Kidney capillary endothelial cell (primary cell): Measurements from ENCODE around the gene NT5C2.
A peak's percentile ranks its signal among the peaks of the same experiment; 100 is the strongest.

Experiments used
- DNase-seq: peaks from one replicate; pipeline ENCODE4 v3.0.0-alpha.2; 2018; ENCODE audit warnings: low spot score

The NT5C2 gene

DNA sequence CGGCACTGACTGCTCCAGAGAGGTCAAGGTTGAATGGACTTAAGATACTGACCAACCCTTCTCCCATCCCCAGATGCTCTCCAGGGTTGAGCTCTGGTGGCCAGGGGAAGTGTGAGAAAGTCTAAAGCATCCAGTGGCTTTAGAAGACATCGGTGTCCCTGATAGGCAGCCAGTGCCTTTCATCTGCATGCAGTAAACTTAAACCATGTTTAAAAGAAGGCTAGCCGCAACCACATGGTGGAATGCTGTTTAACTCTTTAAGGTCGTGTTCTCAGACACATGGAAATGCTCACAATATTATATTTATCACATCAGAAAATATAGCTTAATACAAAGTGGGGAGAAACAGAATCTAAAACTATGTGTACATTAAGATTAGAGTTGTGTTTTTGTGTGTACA is 138.0 kb downstream of the NT5C2 start:
- DNase-seq, result no peak

DNA sequence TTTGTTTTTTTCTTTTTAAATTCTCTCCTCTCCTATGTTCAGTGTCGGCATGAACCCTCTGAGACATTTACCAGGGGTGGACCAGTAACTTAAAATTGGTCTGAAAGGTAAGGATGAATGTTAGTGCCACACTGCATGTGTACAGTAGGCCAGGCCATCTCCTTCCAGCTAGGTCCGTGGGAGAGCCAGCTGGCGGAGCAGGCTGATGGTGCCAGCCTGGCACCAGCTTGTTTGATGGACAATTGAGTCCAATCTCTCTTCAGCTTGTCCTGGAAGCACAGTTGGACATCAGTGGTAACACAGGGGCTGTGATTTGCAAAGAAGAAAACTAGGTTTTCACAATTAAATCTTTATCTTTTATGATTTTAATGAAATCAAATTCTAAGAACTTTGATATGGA is 138.5 kb downstream of the NT5C2 start:
- DNase-seq, result no peak

DNA sequence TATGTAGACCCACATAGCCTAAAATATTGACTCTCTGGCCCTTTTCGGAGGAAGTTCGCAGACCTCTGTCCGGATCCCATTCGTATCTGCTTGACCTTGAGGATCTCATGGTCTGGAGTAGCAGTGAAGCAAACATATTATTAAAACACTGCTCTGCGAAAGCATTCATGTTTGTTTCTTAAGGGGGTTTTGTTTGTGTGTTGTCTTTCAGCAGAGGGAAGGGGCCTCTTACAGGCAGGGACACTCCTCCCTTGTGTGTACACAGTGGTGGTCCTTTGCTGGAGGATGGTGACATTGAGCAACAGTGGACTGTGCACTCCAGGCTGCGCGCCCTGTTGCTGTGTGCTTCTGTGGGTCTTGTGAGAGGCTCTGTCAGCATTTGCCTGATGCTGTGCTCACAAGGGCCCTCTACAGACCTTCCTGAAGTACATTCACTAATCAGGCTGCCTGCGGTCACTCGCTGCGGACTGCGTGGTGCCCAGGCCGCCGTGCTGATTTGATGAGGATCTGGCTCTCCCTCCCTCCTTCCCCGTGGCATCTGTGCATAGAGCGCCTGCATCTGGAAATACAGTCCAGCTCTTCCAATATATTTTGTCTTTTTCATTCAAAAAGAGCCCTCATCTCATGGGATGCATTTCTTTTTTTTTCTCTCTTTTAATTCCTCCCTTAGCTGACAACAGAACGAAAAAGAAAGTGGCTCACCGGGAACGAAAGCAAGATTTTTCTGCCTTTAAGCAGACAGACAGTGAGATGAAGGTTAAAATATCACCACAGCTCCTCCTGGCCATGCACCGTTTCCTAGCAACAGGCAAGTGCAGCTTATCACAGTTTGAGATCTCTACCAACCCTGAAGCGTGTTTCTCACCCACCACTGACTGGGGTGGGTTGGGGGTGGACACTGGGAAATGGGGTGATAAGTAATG is 139.2 kb downstream of the NT5C2 start:
- peak; percentile 24 for DNase-seq

DNA sequence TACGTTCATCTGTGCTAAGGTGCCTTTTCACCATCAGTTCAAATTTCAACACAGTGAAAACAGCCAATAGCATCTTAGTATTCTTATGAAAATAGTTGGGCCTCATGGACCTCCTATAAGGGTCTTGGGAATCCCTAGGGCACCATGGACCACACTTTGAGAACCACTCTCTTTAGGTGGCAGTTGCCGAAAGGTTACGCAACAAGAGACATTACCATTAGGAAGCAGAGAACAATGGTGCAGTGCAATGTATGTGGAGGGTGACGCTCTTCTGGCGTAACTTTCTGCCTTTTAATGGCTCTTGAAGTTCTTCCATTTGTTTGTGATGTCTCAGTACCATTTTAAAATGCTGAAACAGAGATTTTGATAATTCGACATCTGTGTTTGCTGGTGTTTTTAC is 143.8 kb downstream of the NT5C2 start:
- no peak for DNase-seq

DNA sequence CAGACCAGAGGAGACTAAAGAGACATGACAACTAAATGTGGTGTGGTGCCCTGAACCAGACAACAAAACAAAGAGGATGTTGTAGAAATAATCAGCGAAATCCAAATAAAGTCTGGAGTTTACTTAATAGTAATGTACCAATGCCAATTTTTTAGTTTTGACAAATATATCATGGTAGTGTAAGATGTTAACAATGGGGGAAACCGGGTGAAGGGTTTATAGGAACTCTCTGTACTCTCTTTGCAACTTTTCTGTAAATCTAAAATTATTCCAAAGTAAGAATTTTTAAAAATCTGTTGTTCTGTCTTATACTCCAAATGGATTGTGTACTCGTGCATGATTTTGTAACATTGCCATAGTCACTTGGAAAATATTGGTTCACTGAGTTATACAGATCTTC is 145.7 kb downstream of the NT5C2 start:
- DNase-seq, result no peak

DNA sequence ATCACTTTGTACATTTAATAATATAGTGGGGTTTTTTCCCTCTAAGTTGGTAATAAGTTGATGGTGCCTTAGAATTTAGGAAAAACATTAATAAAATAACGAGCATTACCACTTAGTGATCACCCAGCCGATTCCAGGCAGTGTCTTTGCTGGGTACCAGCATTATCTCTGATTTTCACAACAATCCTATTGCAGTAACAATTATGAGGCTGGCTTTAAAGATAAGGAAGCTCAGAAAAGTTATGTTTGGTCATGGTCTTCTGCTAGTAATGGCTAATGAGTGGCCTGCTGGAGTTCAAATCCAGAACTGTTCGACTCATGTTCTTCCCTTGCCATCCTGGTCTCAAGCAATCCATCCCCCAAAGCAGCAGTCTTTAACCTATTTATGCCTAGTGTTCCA is 147.1 kb downstream of the NT5C2 start:
- DNase-seq, result no peak

DNA sequence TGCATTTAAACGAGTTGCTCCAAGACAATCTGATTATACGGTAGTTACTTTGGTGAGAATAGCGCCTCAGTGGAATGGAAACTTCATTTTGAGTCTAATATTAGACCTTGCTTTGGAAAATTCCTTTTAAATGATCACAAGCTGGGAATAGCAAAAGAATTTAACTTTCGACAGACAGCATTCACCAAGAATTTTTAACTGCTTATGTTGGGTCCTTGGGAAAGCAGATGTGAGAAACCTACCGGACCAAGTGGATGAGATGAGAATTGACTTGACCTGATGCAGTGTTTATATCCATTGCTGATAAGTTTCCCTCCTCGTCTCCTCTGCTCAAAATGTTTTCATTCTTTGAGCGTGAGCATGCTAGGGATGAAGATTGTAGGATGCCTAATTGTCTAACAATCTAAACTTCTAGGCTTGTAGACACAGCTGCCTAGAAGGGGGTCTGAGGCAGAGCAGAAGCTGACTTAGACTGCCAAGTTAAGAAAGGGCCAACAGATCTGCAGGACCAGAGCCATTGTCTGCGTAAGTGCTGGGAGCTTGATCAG is 148.1 kb downstream of the NT5C2 start:
- DNase-seq, result no peak

DNA sequence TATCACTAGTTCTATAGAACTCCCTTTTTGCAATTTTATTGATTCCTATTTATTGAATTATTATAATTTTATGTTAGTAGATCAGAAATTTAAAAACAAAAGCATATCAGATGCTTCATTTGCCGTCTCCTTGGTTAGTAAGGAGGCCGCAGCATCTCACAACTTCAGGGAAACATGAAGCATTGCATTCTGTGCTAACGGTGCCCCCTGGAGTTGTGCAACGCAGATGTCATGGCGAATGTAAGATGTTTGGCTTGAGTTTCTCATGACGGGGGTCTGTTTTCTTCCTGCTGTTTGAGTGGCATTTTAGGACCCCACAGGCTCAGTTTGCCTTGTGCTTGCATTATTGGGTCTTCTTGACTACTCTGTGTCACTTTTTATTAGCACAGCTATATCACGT is 150.2 kb downstream of the NT5C2 start:
- no peak for DNase-seq

DNA sequence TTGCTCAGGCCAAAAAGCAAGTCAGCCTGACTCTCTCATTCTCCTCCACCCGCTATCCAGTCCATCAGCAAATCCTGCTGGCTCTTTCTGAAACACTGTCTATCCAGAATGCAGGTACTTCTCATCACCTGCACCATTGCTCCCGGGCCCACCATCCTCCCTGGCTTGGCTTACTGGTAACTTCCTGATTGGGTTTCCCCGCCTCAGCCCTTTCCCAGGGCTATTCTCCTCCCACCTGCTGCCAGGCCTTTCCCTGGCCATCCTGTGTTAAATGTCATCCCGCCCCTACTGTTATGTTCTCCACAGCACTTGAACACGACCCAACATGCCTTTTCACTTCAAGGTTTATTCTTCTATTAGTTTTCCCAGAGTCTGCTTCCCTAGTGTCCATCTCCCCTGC is 150.9 kb downstream of the NT5C2 start:
- DNase-seq, result no peak

DNA sequence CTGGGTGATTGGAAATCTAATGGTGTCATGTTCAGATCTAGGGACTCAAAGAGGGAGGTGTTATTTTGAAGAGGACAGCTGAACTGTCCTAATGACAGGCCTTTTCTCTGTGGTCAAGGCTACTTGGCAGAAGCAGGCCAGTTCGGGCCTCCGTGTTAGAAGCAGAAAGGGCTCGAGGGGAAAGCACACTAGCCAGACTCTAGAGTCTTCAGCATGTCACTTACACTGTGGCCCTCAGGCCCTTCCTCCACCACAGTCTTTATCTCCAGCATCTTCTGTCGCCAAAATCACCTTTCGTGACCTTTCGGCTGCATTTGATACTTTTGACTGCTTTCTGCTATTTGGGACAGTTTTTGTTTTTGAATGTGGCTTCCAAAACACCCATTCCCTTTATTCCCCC is 151.7 kb downstream of the NT5C2 start:
- DNase-seq, result no peak

DNA sequence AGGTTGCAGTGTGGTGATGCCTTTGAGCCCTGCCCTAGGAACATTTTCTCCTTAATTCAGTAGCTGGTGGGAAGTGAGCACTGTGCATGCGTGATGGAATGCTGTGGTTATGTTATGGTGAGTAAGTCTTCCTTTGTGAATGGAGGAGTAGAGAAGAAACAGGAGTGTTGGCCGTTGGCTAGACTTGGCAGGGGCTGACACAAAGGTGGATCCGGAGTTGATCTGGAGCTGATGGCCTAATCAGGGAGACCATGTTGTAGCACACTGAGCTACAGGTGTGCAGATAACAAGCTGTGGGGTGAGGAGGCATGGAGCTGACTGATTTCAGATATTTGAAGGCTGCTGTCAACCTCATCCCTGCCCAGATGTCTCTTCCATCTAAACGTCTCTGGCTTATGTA is 152.7 kb downstream of the NT5C2 start:
- DNase-seq, result no peak

DNA sequence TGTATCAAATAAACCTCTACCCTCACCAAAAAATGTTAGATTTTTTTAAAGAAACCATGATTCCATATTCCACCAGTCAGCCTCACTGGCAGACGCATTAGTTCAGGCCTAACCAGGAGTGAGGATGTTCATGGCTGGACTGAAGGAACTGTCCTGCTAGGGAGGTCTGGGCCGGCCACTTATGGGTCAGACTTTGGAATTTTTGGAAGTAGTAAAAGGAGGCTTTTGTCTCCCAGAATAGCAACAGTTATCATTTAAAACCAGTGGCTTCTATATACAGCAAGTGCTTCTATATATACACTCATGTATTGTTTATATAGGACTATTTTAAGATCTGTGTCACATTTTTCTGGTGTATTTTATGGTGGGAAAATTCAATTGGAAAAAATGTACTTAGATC is 154.5 kb downstream of the NT5C2 start:
- DNase-seq, result no peak
